ENCODE results near the gene AP2S1. TPM values are rescaled to one million over a fixed set of nuclear protein-coding genes. Genes with fewer than 3 reads are reported as not detected.

The AP2S1 gene
- total and polyA plus RNA-seq, 2 of the 4 experiments (the other 2 are of a cell fraction): 144 to 274 TPM

GRCh38 chr19:46815833-46816627 is 34.6 kb downstream of the AP2S1 start:
- intact Hi-C loops (cut with micrococcal nuclease): no loop called here
- no peak overlapping the region for H3K14ac ChIP-seq (replicated peaks; ENCODE audit: low read depth, low read length)
- H2AK9ac ChIP-seq (replicated peaks; ENCODE audit: low read depth, low read length, poor library complexity): peak overlapping the region; percentile 70
- no peaks in the 10 kb centered on the region for H3K36me3 ChIP-seq (ENCODE audit: control insufficient read depth, insufficient read depth, low read length)
- H2BK15ac ChIP-seq (ENCODE audit: low read depth, low read length): no peak overlapping the region
- no TSS peak for BruUV-seq (replicated peaks)
- TF ChIP-seq RAD21 (IDR thresholded peaks at IDR 0.05; ENCODE audit: low read length) (no peak), MAZ (IDR thresholded peaks at IDR 0.05; ENCODE audit: borderline replicate concordance, low read depth, low read length) (no peak), FOS (IDR thresholded peaks at IDR 0.05; ENCODE audit: low read depth, low read length) (no peak), USF2 (IDR thresholded peaks at IDR 0.05; ENCODE audit: low read depth, low read length) (no peak), MXI1 (IDR thresholded peaks at IDR 0.05; ENCODE audit: borderline replicate concordance, low read depth, low read length) (no peak), CTCF (conservative IDR thresholded peaks at IDR 0.05; ENCODE audit: low read depth, low read length) (no peak), BHLHE40 (IDR thresholded peaks at IDR 0.05; ENCODE audit: low read depth, low read length) (no peak), MAFK (IDR thresholded peaks at IDR 0.05; ENCODE audit: low read depth, low read length) (no peak), NFE2L2 (IDR thresholded peaks at IDR 0.05; ENCODE audit: low read depth, low read length) (no peak), CEBPB (IDR thresholded peaks at IDR 0.05; ENCODE audit: low read depth, low read length) (no peak), ELK1 (IDR thresholded peaks at IDR 0.05; ENCODE audit: borderline replicate concordance, low read depth, low read length) (no peak), CHD1 (IDR thresholded peaks at IDR 0.05; ENCODE audit: low read depth, low read length) (no peak), POLR2A (IDR thresholded peaks at IDR 0.05; ENCODE audit: low read depth, low read length) (no peak)
- no CpG with 5 or more reads among the region's 18 CpGs for WGBS, 2 experiments (ENCODE audit: extremely low coverage in 2 of 2, insufficient read length in 1 of 2)
- H2AFZ ChIP-seq (replicated peaks; ENCODE audit: low read length, poor library complexity): no peak overlapping the region
- H3K27me3 ChIP-seq (ENCODE audit: control insufficient read depth, insufficient read depth, low read length): no peaks in the 10 kb centered on the region
- no peak overlapping the region for H3K9ac ChIP-seq (ENCODE audit: low read depth, low read length)
- H4K91ac ChIP-seq (ENCODE audit: insufficient read depth, low read depth, low read length): no peak overlapping the region
- H2BK20ac ChIP-seq (ENCODE audit: low read depth, low read length): no peak overlapping the region
- H2BK120ac ChIP-seq (ENCODE audit: low read depth, low read length): no peak overlapping the region
- H3K4me3 ChIP-seq (ENCODE audit: insufficient read depth, low read depth, low read length): no peak overlapping the region
- H3K56ac ChIP-seq (ENCODE audit: extremely low read depth, insufficient read depth, low read length): no peak overlapping the region
- no peak overlapping the region for H3K27ac ChIP-seq (ENCODE audit: insufficient read depth, low read length)
- H3K4me1 ChIP-seq (ENCODE audit: control insufficient read depth, insufficient read depth, low read length): peaks cover 6% of the 10 kb centered on the region
- H2AK5ac ChIP-seq (ENCODE audit: low read depth, low read length): no peak overlapping the region
- H3K9me1 ChIP-seq (ENCODE audit: insufficient read depth, low read length): no peaks in the 10 kb centered on the region
- in situ Hi-C loops (cut with MboI; ENCODE audit: low sequenced_read_pairs): no loop called here
- DNase-seq: no peak
- H3K4ac ChIP-seq (ENCODE audit: low read depth, low read length): no peak overlapping the region
- no peak overlapping the region for H3K4me2 ChIP-seq (ENCODE audit: low read depth, low read length)
- no peak overlapping the region for H4K8ac ChIP-seq (ENCODE audit: low read depth in 2 of 2, low read length in 2 of 2)
- POLR2A ChIA-PET (ENCODE audit: unreplicated experiment): no interaction called here
- no peak overlapping the region for H3K23ac ChIP-seq (ENCODE audit: low read depth, low read length)
- H4K5ac ChIP-seq (ENCODE audit: low read depth, low read length): no peak overlapping the region
- no peak for ATAC-seq (ENCODE audit: low read depth)
- CTCF ChIA-PET: no interaction called here
- no peak overlapping the region for H3K18ac ChIP-seq (ENCODE audit: low read depth, low read length)
- no peaks in the 10 kb centered on the region for H4K20me1 ChIP-seq (ENCODE audit: insufficient read depth, low read length)
- H2BK5ac ChIP-seq (ENCODE audit: low read depth, low read length, poor library complexity, severe bottlenecking): no peak overlapping the region
- dilution Hi-C loops (cut with HindIII; ENCODE audit: low sequenced_read_pairs, unreplicated experiment): no loop called here
- H3K9me3 ChIP-seq (ENCODE audit: control insufficient read depth, insufficient read depth, low read length): no peaks in the 10 kb centered on the region
- H3K79me1 ChIP-seq (ENCODE audit: low read depth in 1 of 2, low read length in 2 of 2): no peaks in the 10 kb centered on the region

Measured in IMR-90 (cell line).